NT2/D1 (cell line): ENCODE measurements around the gene FCN2.
"Not testable (repeated sequence)": the region's sequence is repeated elsewhere in the genome, so short reads cannot be mapped to it uniquely, and the experiment has no call there.

Source experiments
- DNase-seq: peaks from one replicate; pipeline ENCODE4 v3.0.0-alpha.2; 2011; ENCODE audit warnings: low read depth, low spot score
- H3K27me3 ChIP-seq: 2 replicates; pipeline ENCODE4 v1.6.0; 2011; ENCODE audit warnings: mild to moderate bottlenecking; ENCODE audit not compliant: insufficient read length, insufficient read depth
- H3K36me3 ChIP-seq: 2 replicates; pipeline ENCODE4 v1.6.1; 2011; ENCODE audit warnings: mild to moderate bottlenecking, low read length, mixed read lengths; ENCODE audit not compliant: insufficient read depth, insufficient read length
- H3K4me1 ChIP-seq: 2 replicates; pipeline ENCODE4 v1.5.1; 2011; ENCODE audit not compliant: insufficient read depth, insufficient read length
- H3K4me3 ChIP-seq: 2 replicates; pipeline ENCODE4 v1.5.1; 2011; ENCODE audit warnings: low read depth; ENCODE audit not compliant: insufficient read length
- H3K9ac ChIP-seq: 2 replicates; pipeline ENCODE4 v1.6.0; 2011; ENCODE audit warnings: low read depth; ENCODE audit not compliant: insufficient read length
- H3K9me3 ChIP-seq: 2 replicates; pipeline ENCODE4 v1.5.1; 2011; ENCODE audit warnings: mild to moderate bottlenecking, low read length; ENCODE audit not compliant: insufficient read depth
- SUZ12 ChIP-seq: IDR thresholded peaks from 2 replicates; pipeline ENCODE4 v1.6.1; 2011; ENCODE audit not compliant: insufficient read length, insufficient read depth; ENCODE audit errors: extremely low read depth
- YY1 ChIP-seq: IDR thresholded peaks from 2 replicates; pipeline ENCODE4 v1.6.1; 2011; ENCODE audit not compliant: insufficient read length, insufficient read depth
- ZNF274 ChIP-seq: IDR thresholded peaks from 2 replicates; pipeline ENCODE4 v1.6.1; 2011; ENCODE audit warnings: mild to moderate bottlenecking, low read depth, low read length

Gene FCN2

GRCh38 chr9:134855231-134855899, 25.2 kb upstream of the FCN2 start:
- no peak overlapping the region for H3K4me3 ChIP-seq
- no peaks in the 10 kb centered on the region for H3K27me3 ChIP-seq
- no peaks in the 10 kb centered on the region for H3K36me3 ChIP-seq
- peaks cover 11% of the 10 kb centered on the region for H3K9me3 ChIP-seq
- no peaks in the 10 kb centered on the region for H3K4me1 ChIP-seq
- no peak for DNase-seq
- no peak overlapping the region for H3K9ac ChIP-seq
- TF ChIP-seq SUZ12, result no peak
- no peak for TF ChIP-seq YY1
- TF ChIP-seq ZNF274, result no peak

GRCh38 chr9:134855900-134856377, 24.7 kb upstream of the FCN2 start:
- H3K36me3 ChIP-seq, result no peaks in the 10 kb centered on the region
- H3K4me3 ChIP-seq, result no peak overlapping the region
- H3K9ac ChIP-seq, result no peak overlapping the region
- H3K4me1 ChIP-seq, result no peaks in the 10 kb centered on the region
- peaks cover 6% of the 10 kb centered on the region; the same call in 1 of the 2 replicates for H3K9me3 ChIP-seq
- H3K27me3 ChIP-seq, result no peaks in the 10 kb centered on the region
- TF ChIP-seq SUZ12, result no peak
- TF ChIP-seq ZNF274, result no peak
- no peak for TF ChIP-seq YY1
- no peak for DNase-seq

GRCh38 chr9:134857451-134857850, 23.2 kb upstream of the FCN2 start:
- not testable (repeated sequence) for H3K4me3 ChIP-seq, DNase-seq, H3K36me3 ChIP-seq, H3K27me3 ChIP-seq, H3K9me3 ChIP-seq, H3K9ac ChIP-seq, H3K4me1 ChIP-seq

GRCh38 chr9:134858051-134858841, 22.4 kb upstream of the FCN2 start:
- TF ChIP-seq YY1 (no peak), SUZ12 (no peak), ZNF274 (no peak)
- Histone ChIP-seq H3K27me3 (no peaks in the 10 kb centered on the region), H3K9me3 (no peaks in the 10 kb centered on the region; the same call in 1 of the 2 replicates), H3K4me1 (no peaks in the 10 kb centered on the region), H3K9ac (no peak overlapping the region), H3K36me3 (no peaks in the 10 kb centered on the region), H3K4me3 (no peak overlapping the region)
- DNase-seq, result no peak

- no peaks in the 10 kb centered on the region for H3K36me3 ChIP-seq
- H3K9ac ChIP-seq, result no peak overlapping the region
- H3K27me3 ChIP-seq, result no peaks in the 10 kb centered on the region
- peaks cover 4% of the 10 kb centered on the region for H3K4me1 ChIP-seq
- TF ChIP-seq SUZ12, result no peak
- no peak for TF ChIP-seq ZNF274
- TF ChIP-seq YY1, result no peak
- DNase-seq, result no peak
- no peak overlapping the region for H3K4me3 ChIP-seq
- no peaks in the 10 kb centered on the region; the same call in 1 of the 2 replicates for H3K9me3 ChIP-seq
Observed at GRCh38 chr9:134860510-134860909, 20.1 kb upstream of the FCN2 start.

GRCh38 chr9:134861595-134862334, 18.8 kb upstream of the FCN2 start:
- no peak for DNase-seq
- TF ChIP-seq YY1, result no peak
- TF ChIP-seq SUZ12, result no peak
- TF ChIP-seq ZNF274, result no peak
- Histone ChIP-seq H3K36me3 (no peaks in the 10 kb centered on the region), H3K4me1 (peaks cover 4% of the 10 kb centered on the region), H3K27me3 (no peaks in the 10 kb centered on the region), H3K9me3 (no peaks in the 10 kb centered on the region; the same call in 1 of the 2 replicates), H3K4me3 (no peak overlapping the region), H3K9ac (no peak overlapping the region)

- H3K4me3 ChIP-seq, result no peak overlapping the region
- H3K9ac ChIP-seq, result no peak overlapping the region
- no peak for TF ChIP-seq YY1
- no peak for TF ChIP-seq ZNF274
- no peak for TF ChIP-seq SUZ12
- H3K36me3 ChIP-seq, result no peaks in the 10 kb centered on the region
- DNase-seq, result no peak
- H3K4me1 ChIP-seq, result peaks cover 4% of the 10 kb centered on the region
- H3K9me3 ChIP-seq, result no peaks in the 10 kb centered on the region; the same call in 1 of the 2 replicates
- no peaks in the 10 kb centered on the region for H3K27me3 ChIP-seq
Observed at GRCh38 chr9:134863306-134863902, 17.2 kb upstream of the FCN2 start.
